Activated CD4-positive, alpha-beta T cell treated with anti-CD3 and anti-CD28 coated beads for 1 hour (primary cell): ENCODE measurements around the gene SETD6.
A peak's percentile ranks its signal among the peaks of the same experiment; 100 is the strongest.
"Not testable (repeated sequence)": the region's sequence is repeated elsewhere in the genome, so short reads cannot be mapped to it uniquely, and the experiment has no call there.

Experiments used
- DNase-seq: peaks from one replicate; pipeline ENCODE4 v3.0.0-alpha.2; 2020

Gene SETD6

GRCh38 chr16:58515125-58515870, at the start of gene SETD6:
SETD6 (plus strand) TSS chr16:58515517; CDS start chr16:58515538, 21 bp downstream.
- peak; percentile 45 for DNase-seq

- no peak for DNase-seq
Measured at GRCh38 chr16:58465817-58466216, 49.5 kb upstream of the SETD6 start.

GRCh38 chr16:58466396-58466795, 48.9 kb upstream of the SETD6 start:
- DNase-seq = no peak

GRCh38 chr16:58467905-58468304, 47.4 kb upstream of the SETD6 start:
- DNase-seq = no peak

- no peak for DNase-seq
Measured at GRCh38 chr16:58471209-58471975, 43.9 kb upstream of the SETD6 start.

- DNase-seq = no peak
Measured at GRCh38 chr16:58472266-58472665, 43.1 kb upstream of the SETD6 start.

GRCh38 chr16:58472827-58473226, 42.5 kb upstream of the SETD6 start:
- DNase-seq = no peak

- no peak for DNase-seq
Measured at GRCh38 chr16:58474296-58474695, 41.0 kb upstream of the SETD6 start.

- DNase-seq = no peak
Measured at GRCh38 chr16:58475091-58475619, 40.2 kb upstream of the SETD6 start.

GRCh38 chr16:58476791-58477190, 38.5 kb upstream of the SETD6 start:
- no peak for DNase-seq

GRCh38 chr16:58478427-58478826, 36.9 kb upstream of the SETD6 start:
- no peak for DNase-seq

GRCh38 chr16:58481226-58481869, 34.0 kb upstream of the SETD6 start:
- DNase-seq = no peak

- no peak for DNase-seq
Measured at GRCh38 chr16:58481931-58482330, 33.4 kb upstream of the SETD6 start.

GRCh38 chr16:58485184-58485887, 30.0 kb upstream of the SETD6 start:
- DNase-seq = no peak

GRCh38 chr16:58487566-58488351, 27.6 kb upstream of the SETD6 start:
- DNase-seq = peak; percentile 57

- DNase-seq = no peak
Measured at GRCh38 chr16:58488531-58488930, 26.8 kb upstream of the SETD6 start.

GRCh38 chr16:58490065-58490464, 25.3 kb upstream of the SETD6 start:
- no peak for DNase-seq

GRCh38 chr16:58490539-58490938, 24.8 kb upstream of the SETD6 start:
- not testable (repeated sequence) for DNase-seq

GRCh38 chr16:58492066-58492465, 23.3 kb upstream of the SETD6 start:
- no peak for DNase-seq

GRCh38 chr16:58492735-58493134, 22.6 kb upstream of the SETD6 start:
- no peak for DNase-seq

- no peak for DNase-seq
Measured at GRCh38 chr16:58493756-58494431, 21.4 kb upstream of the SETD6 start.
